Measurements from ENCODE around the gene TESMIN.

Gene TESMIN

GRCh38 chr11:68741463-68741862 lies 9.9 kb downstream of the TESMIN start:
- Histone ChIP-seq H3K36me3 (ENCODE audit: control insufficient read depth, insufficient read depth, low read length) (peaks cover under 1% of the 10 kb centered on the region), H3K4me1 (ENCODE audit: control insufficient read depth, insufficient read depth, low read length, poor library complexity, severe bottlenecking) (peaks cover 11% of the 10 kb centered on the region), H3K27ac (ENCODE audit: low read depth, low read length, severe bottlenecking) (no peak overlapping the region), H3K4me3 (ENCODE audit: extremely low read depth, insufficient read depth, low read length, poor library complexity, severe bottlenecking) (no peak overlapping the region), H3K9me3 (ENCODE audit: control insufficient read depth, low read length) (no peaks in the 10 kb centered on the region)
- 73 to 80% methylated on average over 2 to 4 of the region's 7 CpGs for WGBS, 2 experiments (ENCODE audit: insufficient coverage in 2 of 2)

- Histone ChIP-seq H3K4me1 (ENCODE audit: control insufficient read depth, insufficient read depth, low read length, poor library complexity, severe bottlenecking) (no peaks in the 10 kb centered on the region), H3K4me3 (ENCODE audit: extremely low read depth, insufficient read depth, low read length, poor library complexity, severe bottlenecking) (no peak overlapping the region), H3K27ac (ENCODE audit: low read depth, low read length, severe bottlenecking) (no peak overlapping the region), H3K9me3 (ENCODE audit: control insufficient read depth, low read length) (no peaks in the 10 kb centered on the region), H3K36me3 (ENCODE audit: control insufficient read depth, insufficient read depth, low read length) (no peaks in the 10 kb centered on the region)
- WGBS, 2 experiments (ENCODE audit: insufficient coverage in 2 of 2) = 94 to 96% methylated on average over 5 to 6 of the region's 6 CpGs
Measured at GRCh38 chr11:68735646-68736045, 15.7 kb downstream of the TESMIN start.

GRCh38 chr11:68735125-68735524 lies 16.2 kb downstream of the TESMIN start:
- 88 to 90% methylated on average over 4 of the region's 6 CpGs for WGBS, 2 experiments (ENCODE audit: insufficient coverage in 2 of 2)
- no peaks in the 10 kb centered on the region for H3K9me3 ChIP-seq (ENCODE audit: control insufficient read depth, low read length)
- H3K27ac ChIP-seq (ENCODE audit: low read depth, low read length, severe bottlenecking) = no peak overlapping the region
- no peaks in the 10 kb centered on the region for H3K36me3 ChIP-seq (ENCODE audit: control insufficient read depth, insufficient read depth, low read length)
- no peak overlapping the region for H3K4me3 ChIP-seq (ENCODE audit: extremely low read depth, insufficient read depth, low read length, poor library complexity, severe bottlenecking)
- H3K4me1 ChIP-seq (ENCODE audit: control insufficient read depth, insufficient read depth, low read length, poor library complexity, severe bottlenecking) = no peaks in the 10 kb centered on the region

- H3K9me3 ChIP-seq (ENCODE audit: control insufficient read depth, low read length) = no peaks in the 10 kb centered on the region
- H3K4me3 ChIP-seq (ENCODE audit: extremely low read depth, insufficient read depth, low read length, poor library complexity, severe bottlenecking) = no peak overlapping the region
- H3K4me1 ChIP-seq (ENCODE audit: control insufficient read depth, insufficient read depth, low read length, poor library complexity, severe bottlenecking) = no peaks in the 10 kb centered on the region
- H3K27ac ChIP-seq (ENCODE audit: low read depth, low read length, severe bottlenecking) = no peak overlapping the region
- 77 to 100% methylated on average over 3 of the region's 7 CpGs for WGBS, 2 experiments (ENCODE audit: insufficient coverage in 2 of 2)
- no peaks in the 10 kb centered on the region for H3K36me3 ChIP-seq (ENCODE audit: control insufficient read depth, insufficient read depth, low read length)
Measured at GRCh38 chr11:68734111-68734510, 17.2 kb downstream of the TESMIN start.

- Histone ChIP-seq H3K9me3 (ENCODE audit: control insufficient read depth, low read length) (no peaks in the 10 kb centered on the region), H3K4me3 (ENCODE audit: extremely low read depth, insufficient read depth, low read length, poor library complexity, severe bottlenecking) (no peak overlapping the region), H3K27ac (ENCODE audit: low read depth, low read length, severe bottlenecking) (no peak overlapping the region), H3K4me1 (ENCODE audit: control insufficient read depth, insufficient read depth, low read length, poor library complexity, severe bottlenecking) (no peaks in the 10 kb centered on the region), H3K36me3 (ENCODE audit: control insufficient read depth, insufficient read depth, low read length) (no peaks in the 10 kb centered on the region)
- 83 to 94% methylated on average over 3 to 4 of the region's 6 CpGs for WGBS, 2 experiments (ENCODE audit: insufficient coverage in 2 of 2)
Measured at GRCh38 chr11:68727783-68728182, 23.5 kb downstream of the TESMIN start.

GRCh38 chr11:68724293-68724692 lies 27.0 kb downstream of the TESMIN start:
- WGBS, 2 experiments (ENCODE audit: insufficient coverage in 2 of 2) = 94% methylated on average over 2 to 3 of the region's 4 CpGs

GRCh38 chr11:68722143-68722542 lies 29.2 kb downstream of the TESMIN start:
- Histone ChIP-seq H3K27ac (ENCODE audit: low read depth, low read length, severe bottlenecking) (no peak overlapping the region), H3K9me3 (ENCODE audit: control insufficient read depth, low read length) (peaks cover 5% of the 10 kb centered on the region), H3K4me3 (ENCODE audit: extremely low read depth, insufficient read depth, low read length, poor library complexity, severe bottlenecking) (no peak overlapping the region), H3K4me1 (ENCODE audit: control insufficient read depth, insufficient read depth, low read length, poor library complexity, severe bottlenecking) (no peaks in the 10 kb centered on the region), H3K36me3 (ENCODE audit: control insufficient read depth, insufficient read depth, low read length) (no peaks in the 10 kb centered on the region)
- no CpG with 5 or more reads among the region's 1 CpG for WGBS, 2 experiments (ENCODE audit: insufficient coverage in 2 of 2)

More at GRCh38 chr11:68724293-68724692, 27.0 kb downstream of the TESMIN start:
- H3K27ac ChIP-seq (ENCODE audit: low read depth, low read length, severe bottlenecking) = no peak overlapping the region
- H3K9me3 ChIP-seq (ENCODE audit: control insufficient read depth, low read length) = peaks cover 5% of the 10 kb centered on the region
- no peak overlapping the region for H3K4me3 ChIP-seq (ENCODE audit: extremely low read depth, insufficient read depth, low read length, poor library complexity, severe bottlenecking)
- H3K36me3 ChIP-seq (ENCODE audit: control insufficient read depth, insufficient read depth, low read length) = no peaks in the 10 kb centered on the region
- H3K4me1 ChIP-seq (ENCODE audit: control insufficient read depth, insufficient read depth, low read length, poor library complexity, severe bottlenecking) = no peaks in the 10 kb centered on the region

- 72 to 80% methylated on average over 1 to 2 of the region's 2 CpGs for WGBS, 2 experiments (ENCODE audit: insufficient coverage in 2 of 2)
- no peak overlapping the region for H3K4me3 ChIP-seq (ENCODE audit: extremely low read depth, insufficient read depth, low read length, poor library complexity, severe bottlenecking)
Measured at GRCh38 chr11:68721075-68721474, 30.2 kb downstream of the TESMIN start.

GRCh38 chr11:68715456-68716122 lies 35.7 kb downstream of the TESMIN start:
- 87 to 94% methylated on average over 5 of the region's 11 CpGs for WGBS, 2 experiments (ENCODE audit: insufficient coverage in 2 of 2)

More at GRCh38 chr11:68721075-68721474, 30.2 kb downstream of the TESMIN start:
- Histone ChIP-seq H3K27ac (ENCODE audit: low read depth, low read length, severe bottlenecking) (no peak overlapping the region), H3K4me1 (ENCODE audit: control insufficient read depth, insufficient read depth, low read length, poor library complexity, severe bottlenecking) (no peaks in the 10 kb centered on the region), H3K36me3 (ENCODE audit: control insufficient read depth, insufficient read depth, low read length) (no peaks in the 10 kb centered on the region), H3K9me3 (ENCODE audit: control insufficient read depth, low read length) (peaks cover 5% of the 10 kb centered on the region)

GRCh38 chr11:68714060-68714856 lies 37.1 kb downstream of the TESMIN start:
- 91 to 93% methylated on average over 22 of the region's 23 CpGs for WGBS, 2 experiments (ENCODE audit: insufficient coverage in 2 of 2)
- H3K27ac ChIP-seq (ENCODE audit: low read depth, low read length, severe bottlenecking) = no peak overlapping the region

More at GRCh38 chr11:68715456-68716122, 35.7 kb downstream of the TESMIN start:
- Histone ChIP-seq H3K4me3 (ENCODE audit: extremely low read depth, insufficient read depth, low read length, poor library complexity, severe bottlenecking) (no peak overlapping the region), H3K4me1 (ENCODE audit: control insufficient read depth, insufficient read depth, low read length, poor library complexity, severe bottlenecking) (no peaks in the 10 kb centered on the region), H3K27ac (ENCODE audit: low read depth, low read length, severe bottlenecking) (no peak overlapping the region), H3K9me3 (ENCODE audit: control insufficient read depth, low read length) (peaks cover 5% of the 10 kb centered on the region), H3K36me3 (ENCODE audit: control insufficient read depth, insufficient read depth, low read length) (no peaks in the 10 kb centered on the region)

GRCh38 chr11:68711114-68711513 lies 40.2 kb downstream of the TESMIN start:
- H3K4me3 ChIP-seq (ENCODE audit: extremely low read depth, insufficient read depth, low read length, poor library complexity, severe bottlenecking) = no peak overlapping the region
- WGBS, 2 experiments (ENCODE audit: insufficient coverage in 2 of 2) = 90 to 96% methylated on average over 6 to 8 of the region's 8 CpGs
- no peaks in the 10 kb centered on the region for H3K9me3 ChIP-seq (ENCODE audit: control insufficient read depth, low read length)
- no peak overlapping the region for H3K27ac ChIP-seq (ENCODE audit: low read depth, low read length, severe bottlenecking)
- no peaks in the 10 kb centered on the region for H3K36me3 ChIP-seq (ENCODE audit: control insufficient read depth, insufficient read depth, low read length)
- no peaks in the 10 kb centered on the region for H3K4me1 ChIP-seq (ENCODE audit: control insufficient read depth, insufficient read depth, low read length, poor library complexity, severe bottlenecking)

More at GRCh38 chr11:68714060-68714856, 37.1 kb downstream of the TESMIN start:
- Histone ChIP-seq H3K9me3 (ENCODE audit: control insufficient read depth, low read length) (no peaks in the 10 kb centered on the region), H3K4me3 (ENCODE audit: extremely low read depth, insufficient read depth, low read length, poor library complexity, severe bottlenecking) (no peak overlapping the region), H3K36me3 (ENCODE audit: control insufficient read depth, insufficient read depth, low read length) (no peaks in the 10 kb centered on the region), H3K4me1 (ENCODE audit: control insufficient read depth, insufficient read depth, low read length, poor library complexity, severe bottlenecking) (no peaks in the 10 kb centered on the region)
